Measurements from ENCODE around the gene GJB2.

GRCh38 chr13:20182231-20182846, 10.4 kb downstream of the GJB2 start:
- TF ChIP-seq CTCF (IDR thresholded peaks at IDR 0.05; ENCODE audit: insufficient read depth, low read length, poor library complexity, severe bottlenecking) (peak; percentile 51), EZH2phosphoT487 (conservative IDR thresholded peaks at IDR 0.05; ENCODE audit: low read length) (no peak)

All from SU-DHL-6 (cell line).